ENCODE data around the gene NUDT5. TPM values are rescaled to one million over a fixed set of nuclear protein-coding genes. Genes with fewer than 3 reads are reported as not detected.

The NUDT5 gene
- total RNA-seq, 1 experiment from 2014 or later: 96.9 TPM

- Histone ChIP-seq H3K9ac (ENCODE audit: low read length) (peak overlapping the region; percentile 3; the same call in 1 of the 2 replicates), H3K4me3 (ENCODE audit: low read length) (no peak overlapping the region), H3K27ac (ENCODE audit: low read length) (no peak overlapping the region), H3K9me3 (ENCODE audit: low read length) (no peaks in the 10 kb centered on the region), H3K36me3 (ENCODE audit: insufficient read depth, low read length) (peaks cover 40% of the 10 kb centered on the region), H3K4me2 (ENCODE audit: low read depth, low read length, poor library complexity, severe bottlenecking) (peak overlapping the region; percentile 99), H3K79me2 (ENCODE audit: low read length) (peaks cover 93% of the 10 kb centered on the region), H3K9me2 (replicated peaks; ENCODE audit: insufficient read depth, low read length) (no peaks in the 10 kb centered on the region), H2AFZ (ENCODE audit: low read length) (no peak overlapping the region), H3K4me1 (ENCODE audit: low read length) (peaks cover 28% of the 10 kb centered on the region), H4K20me1 (ENCODE audit: insufficient read depth, low read depth, low read length) (peaks cover 23% of the 10 kb centered on the region; the same call in 1 of the 2 replicates), H3K27me3 (ENCODE audit: low read length) (no peaks in the 10 kb centered on the region)
- DNase-seq: no peak
These were observed 2.5 kb upstream of the NUDT5 start for GRCh38 chr10:12198156-12198555.

- no peaks in the 10 kb centered on the region for H3K9me2 ChIP-seq (replicated peaks; ENCODE audit: insufficient read depth, low read length)
- DNase-seq: no peak
- peak overlapping the region; percentile 91 for H3K4me3 ChIP-seq (ENCODE audit: low read length)
These were observed 980 bp upstream of the NUDT5 start for GRCh38 chr10:12196531-12197211.

GRCh38 chr10:12195281-12195602 lies 449 bp downstream of the NUDT5 start:
- peak overlapping the region; percentile 91 for H3K4me3 ChIP-seq (ENCODE audit: low read length)

More at GRCh38 chr10:12196531-12197211, 980 bp upstream of the NUDT5 start:
- H2AFZ ChIP-seq (ENCODE audit: low read length): peak overlapping the region; percentile 88
- peaks cover 93% of the 10 kb centered on the region for H3K79me2 ChIP-seq (ENCODE audit: low read length)
- peaks cover 34% of the 10 kb centered on the region for H3K36me3 ChIP-seq (ENCODE audit: insufficient read depth, low read length)
- H3K9ac ChIP-seq (ENCODE audit: low read length): peak overlapping the region; percentile 86
- peaks cover 24% of the 10 kb centered on the region; the same call in 1 of the 2 replicates for H4K20me1 ChIP-seq (ENCODE audit: insufficient read depth, low read depth, low read length)
- peak overlapping the region; percentile 78 for H3K27ac ChIP-seq (ENCODE audit: low read length)
- no peaks in the 10 kb centered on the region for H3K9me3 ChIP-seq (ENCODE audit: low read length)
- no peaks in the 10 kb centered on the region for H3K27me3 ChIP-seq (ENCODE audit: low read length)
- H3K4me1 ChIP-seq (ENCODE audit: low read length): peaks cover 31% of the 10 kb centered on the region
- peak overlapping the region; percentile 99 for H3K4me2 ChIP-seq (ENCODE audit: low read depth, low read length, poor library complexity, severe bottlenecking)

DNA sequence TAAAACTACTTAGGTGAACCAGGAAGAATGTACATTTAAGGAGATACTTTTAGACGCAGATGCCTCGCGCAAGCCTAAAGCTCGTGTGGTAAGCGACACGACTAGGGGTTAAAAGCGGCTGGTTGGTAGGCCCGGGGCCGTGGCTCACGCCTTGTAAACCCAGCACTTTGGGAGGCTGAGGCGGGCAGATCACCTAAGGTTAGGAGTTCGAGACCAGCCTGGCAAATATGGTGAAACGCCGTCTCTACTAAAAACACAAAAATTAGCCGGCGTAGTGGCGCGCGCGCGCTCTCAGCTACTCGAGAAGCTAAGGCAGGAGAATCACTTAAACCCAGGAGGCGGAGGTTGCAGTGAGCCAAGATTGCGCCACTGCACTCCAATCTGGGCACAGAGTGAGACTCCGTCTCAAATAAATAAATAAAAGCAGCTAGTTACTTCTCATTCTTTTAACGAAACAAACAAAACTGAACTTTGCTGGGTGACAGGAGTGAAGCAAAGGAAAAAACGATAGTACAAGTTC lies 879 bp downstream of the NUDT5 start:
- H3K79me2 ChIP-seq (ENCODE audit: low read length): peaks cover 94% of the 10 kb centered on the region
- no peaks in the 10 kb centered on the region for H3K9me3 ChIP-seq (ENCODE audit: low read length)
- H3K4me2 ChIP-seq (ENCODE audit: low read depth, low read length, poor library complexity, severe bottlenecking): peak overlapping the region; percentile 99
- peaks cover 24% of the 10 kb centered on the region for H3K36me3 ChIP-seq (ENCODE audit: insufficient read depth, low read length)
- no peaks in the 10 kb centered on the region for H3K9me2 ChIP-seq (replicated peaks; ENCODE audit: insufficient read depth, low read length)
- H2AFZ ChIP-seq (ENCODE audit: low read length): peak overlapping the region; percentile 15; the same call in 1 of the 2 replicates
- peaks cover 15% of the 10 kb centered on the region; the same call in 1 of the 2 replicates for H4K20me1 ChIP-seq (ENCODE audit: insufficient read depth, low read depth, low read length)
- H3K4me1 ChIP-seq (ENCODE audit: low read length): peaks cover 31% of the 10 kb centered on the region
- peak overlapping the region; percentile 91 for H3K4me3 ChIP-seq (ENCODE audit: low read length)
- H3K27me3 ChIP-seq (ENCODE audit: low read length): no peaks in the 10 kb centered on the region
- H3K27ac ChIP-seq (ENCODE audit: low read length): peak overlapping the region; percentile 78; the same call in 1 of the 2 replicates
- peak overlapping the region; percentile 86 for H3K9ac ChIP-seq (ENCODE audit: low read length)
- DNase-seq: peak; percentile 74

More at GRCh38 chr10:12195281-12195602, 449 bp downstream of the NUDT5 start:
- Histone ChIP-seq H3K27ac (ENCODE audit: low read length) (peak overlapping the region; percentile 78), H3K4me2 (ENCODE audit: low read depth, low read length, poor library complexity, severe bottlenecking) (peak overlapping the region; percentile 99), H2AFZ (ENCODE audit: low read length) (peak overlapping the region; percentile 15), H3K79me2 (ENCODE audit: low read length) (peaks cover 92% of the 10 kb centered on the region), H3K9me2 (replicated peaks; ENCODE audit: insufficient read depth, low read length) (no peaks in the 10 kb centered on the region), H3K4me1 (ENCODE audit: low read length) (peaks cover 31% of the 10 kb centered on the region), H3K9me3 (ENCODE audit: low read length) (no peaks in the 10 kb centered on the region), H3K9ac (ENCODE audit: low read length) (peak overlapping the region; percentile 86), H3K27me3 (ENCODE audit: low read length) (no peaks in the 10 kb centered on the region), H3K36me3 (ENCODE audit: insufficient read depth, low read length) (peaks cover 24% of the 10 kb centered on the region), H4K20me1 (ENCODE audit: insufficient read depth, low read depth, low read length) (peaks cover 15% of the 10 kb centered on the region; the same call in 1 of the 2 replicates)
- no peak for DNase-seq

DNA sequence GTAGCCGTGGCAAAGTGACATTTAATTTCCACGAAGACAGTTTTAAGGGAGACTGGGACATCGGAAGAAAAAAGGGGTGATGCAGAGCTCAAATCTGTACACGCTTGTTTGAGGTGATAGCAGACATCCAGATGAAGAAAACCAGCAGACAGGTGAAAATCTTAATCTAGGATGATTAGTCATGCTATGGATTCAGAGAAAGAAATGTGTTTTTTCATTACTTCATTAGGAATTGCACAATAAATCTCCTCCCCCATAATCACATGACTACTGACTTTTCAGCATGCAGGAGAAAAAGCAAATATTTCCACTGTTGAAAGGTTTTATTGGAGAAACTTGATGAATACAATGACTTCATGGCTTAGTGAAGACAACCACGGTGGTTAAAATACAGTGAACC lies 2.5 kb downstream of the NUDT5 start:
- no peaks in the 10 kb centered on the region for H3K9me3 ChIP-seq (ENCODE audit: low read length)
- H3K4me1 ChIP-seq (ENCODE audit: low read length): peaks cover 29% of the 10 kb centered on the region
- H4K20me1 ChIP-seq (ENCODE audit: insufficient read depth, low read depth, low read length): peaks cover 13% of the 10 kb centered on the region; the same call in 1 of the 2 replicates
- no peaks in the 10 kb centered on the region for H3K27me3 ChIP-seq (ENCODE audit: low read length)
- H3K9ac ChIP-seq (ENCODE audit: low read length): no peak overlapping the region
- H3K4me2 ChIP-seq (ENCODE audit: low read depth, low read length, poor library complexity, severe bottlenecking): no peak overlapping the region
- no peak overlapping the region for H3K27ac ChIP-seq (ENCODE audit: low read length)
- DNase-seq: no peak
- H2AFZ ChIP-seq (ENCODE audit: low read length): no peak overlapping the region
- H3K36me3 ChIP-seq (ENCODE audit: insufficient read depth, low read length): peaks cover 10% of the 10 kb centered on the region; the same call in 1 of the 2 replicates
- H3K9me2 ChIP-seq (replicated peaks; ENCODE audit: insufficient read depth, low read length): no peaks in the 10 kb centered on the region
- H3K4me3 ChIP-seq (ENCODE audit: low read length): no peak overlapping the region
- peaks cover 94% of the 10 kb centered on the region for H3K79me2 ChIP-seq (ENCODE audit: low read length)

- Histone ChIP-seq H3K9me2 (replicated peaks; ENCODE audit: insufficient read depth, low read length) (no peaks in the 10 kb centered on the region), H3K4me2 (ENCODE audit: low read depth, low read length, poor library complexity, severe bottlenecking) (no peak overlapping the region), H3K27me3 (ENCODE audit: low read length) (no peaks in the 10 kb centered on the region), H4K20me1 (ENCODE audit: insufficient read depth, low read depth, low read length) (peaks cover 8% of the 10 kb centered on the region; the same call in 1 of the 2 replicates), H3K4me3 (ENCODE audit: low read length) (no peak overlapping the region), H3K27ac (ENCODE audit: low read length) (no peak overlapping the region), H3K9ac (ENCODE audit: low read length) (no peak overlapping the region), H3K36me3 (ENCODE audit: insufficient read depth, low read length) (peaks cover 7% of the 10 kb centered on the region; the same call in 1 of the 2 replicates), H3K4me1 (ENCODE audit: low read length) (peaks cover 16% of the 10 kb centered on the region), H2AFZ (ENCODE audit: low read length) (no peak overlapping the region), H3K9me3 (ENCODE audit: low read length) (no peaks in the 10 kb centered on the region), H3K79me2 (ENCODE audit: low read length) (peaks cover 93% of the 10 kb centered on the region)
- no peak for DNase-seq
These were observed 4.0 kb downstream of the NUDT5 start for GRCh38 chr10:12191715-12192114.

DNA sequence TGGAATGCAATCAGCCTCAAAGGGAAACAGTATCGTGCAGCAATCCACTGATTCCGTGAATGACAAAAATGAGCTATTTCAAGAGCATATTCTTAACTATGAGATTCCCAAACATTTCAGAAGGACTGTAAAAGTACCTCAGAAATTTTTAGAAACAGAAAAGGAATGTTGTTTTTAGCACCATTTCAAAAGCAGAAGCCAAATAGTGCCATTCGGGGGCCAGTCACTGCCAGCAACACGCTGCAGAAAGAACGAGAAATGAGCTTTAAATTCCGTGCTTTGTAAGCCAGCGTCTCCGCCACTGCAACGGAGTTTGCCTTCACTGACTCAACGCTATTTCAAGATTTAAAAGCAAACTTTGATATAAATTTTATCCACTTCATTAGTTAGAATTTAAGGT lies 6.3 kb downstream of the NUDT5 start:
- Histone ChIP-seq H3K4me1 (ENCODE audit: low read length) (peaks cover 16% of the 10 kb centered on the region), H4K20me1 (ENCODE audit: insufficient read depth, low read depth, low read length) (peaks cover 8% of the 10 kb centered on the region; the same call in 1 of the 2 replicates), H3K27me3 (ENCODE audit: low read length) (no peaks in the 10 kb centered on the region), H3K4me2 (ENCODE audit: low read depth, low read length, poor library complexity, severe bottlenecking) (no peak overlapping the region), H3K9me2 (replicated peaks; ENCODE audit: insufficient read depth, low read length) (no peaks in the 10 kb centered on the region), H3K4me3 (ENCODE audit: low read length) (no peak overlapping the region), H3K36me3 (ENCODE audit: insufficient read depth, low read length) (peaks cover 23% of the 10 kb centered on the region; the same call in 1 of the 2 replicates), H3K9ac (ENCODE audit: low read length) (no peak overlapping the region), H3K27ac (ENCODE audit: low read length) (no peak overlapping the region), H2AFZ (ENCODE audit: low read length) (no peak overlapping the region), H3K9me3 (ENCODE audit: low read length) (no peaks in the 10 kb centered on the region), H3K79me2 (ENCODE audit: low read length) (peaks cover 86% of the 10 kb centered on the region)
- no peak for DNase-seq

GRCh38 chr10:12188656-12189055 lies 7.0 kb downstream of the NUDT5 start:
- Histone ChIP-seq H3K4me3 (ENCODE audit: low read length) (no peak overlapping the region), H3K9me3 (ENCODE audit: low read length) (no peaks in the 10 kb centered on the region), H3K27ac (ENCODE audit: low read length) (no peak overlapping the region), H3K4me1 (ENCODE audit: low read length) (peaks cover 8% of the 10 kb centered on the region), H3K36me3 (ENCODE audit: insufficient read depth, low read length) (peaks cover 26% of the 10 kb centered on the region; the same call in 1 of the 2 replicates), H3K9ac (ENCODE audit: low read length) (no peak overlapping the region), H3K4me2 (ENCODE audit: low read depth, low read length, poor library complexity, severe bottlenecking) (no peak overlapping the region), H3K9me2 (replicated peaks; ENCODE audit: insufficient read depth, low read length) (no peaks in the 10 kb centered on the region), H4K20me1 (ENCODE audit: insufficient read depth, low read depth, low read length) (peaks cover 7% of the 10 kb centered on the region; the same call in 1 of the 2 replicates), H3K27me3 (ENCODE audit: low read length) (no peaks in the 10 kb centered on the region), H3K79me2 (ENCODE audit: low read length) (peaks cover 78% of the 10 kb centered on the region), H2AFZ (ENCODE audit: low read length) (no peak overlapping the region)
- DNase-seq: no peak
